ENCODE results near the gene PHLPP1.

DNA sequence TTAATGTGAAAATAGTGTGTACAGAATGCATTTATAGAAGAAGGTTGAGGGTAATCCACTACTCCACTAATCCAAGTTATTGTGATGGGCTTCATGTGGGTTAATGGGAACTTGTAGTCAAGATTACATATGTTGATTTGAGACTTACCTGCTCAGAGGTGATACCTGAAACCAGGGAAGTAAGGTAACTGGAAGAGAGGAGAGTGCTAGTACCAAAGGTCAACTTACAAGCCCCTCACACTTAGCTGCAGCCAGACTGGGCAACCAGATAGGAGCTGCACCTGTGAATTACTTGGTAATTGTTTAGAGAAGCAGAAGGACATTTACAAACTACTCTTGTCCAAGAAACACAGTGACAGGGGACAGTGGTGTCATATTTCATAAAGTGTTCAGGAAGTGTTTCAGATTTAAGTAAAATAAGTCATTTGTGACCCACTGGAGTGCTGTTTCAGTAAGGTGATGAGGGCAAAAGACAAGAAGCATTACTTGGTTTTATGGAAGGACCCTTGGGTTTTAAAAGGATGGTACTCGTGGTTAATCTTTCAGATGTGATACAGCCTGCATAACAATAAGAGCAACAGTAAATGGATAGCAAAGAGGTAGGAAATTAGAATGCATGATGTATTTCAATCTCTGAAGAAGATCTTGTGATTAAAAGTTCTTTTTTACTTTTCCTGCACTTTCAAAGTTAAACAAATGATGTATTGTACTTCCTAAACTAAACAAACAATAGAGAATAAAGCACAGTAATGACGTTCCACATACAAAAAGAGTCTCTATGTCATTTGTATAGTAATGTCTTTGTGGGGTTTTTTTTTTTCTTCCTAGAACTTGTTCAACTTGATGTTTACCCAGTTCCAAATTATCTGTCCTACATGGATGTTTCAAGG, 189.3 kb downstream of the PHLPP1 start:
- no peak for TF ChIP-seq POLR2A (IDR thresholded peaks at IDR 0.05; ENCODE audit: low read length)
- TF ChIP-seq GATA1 (IDR thresholded peaks at IDR 0.05; ENCODE audit: low read depth, low read length), result no peak
